Hematopoietic multipotent progenitor cell treated with erythropoietin and hydrocortisone succinate and interleukin-3 and kit ligand, for 4 days (in vitro differentiated cells): Measurements from ENCODE around the gene UBE2V1.

Experiments
- DNase-seq: peaks from one replicate; pipeline ENCODE4 v3.0.0-alpha.2; 2015

Gene UBE2V1

GRCh38 chr20:50061151-50062005, 51.6 kb downstream of the UBE2V1 start:
- DNase-seq, result no peak

- DNase-seq, result no peak
Measured at GRCh38 chr20:50058662-50059402, 54.1 kb downstream of the UBE2V1 start.

DNA sequence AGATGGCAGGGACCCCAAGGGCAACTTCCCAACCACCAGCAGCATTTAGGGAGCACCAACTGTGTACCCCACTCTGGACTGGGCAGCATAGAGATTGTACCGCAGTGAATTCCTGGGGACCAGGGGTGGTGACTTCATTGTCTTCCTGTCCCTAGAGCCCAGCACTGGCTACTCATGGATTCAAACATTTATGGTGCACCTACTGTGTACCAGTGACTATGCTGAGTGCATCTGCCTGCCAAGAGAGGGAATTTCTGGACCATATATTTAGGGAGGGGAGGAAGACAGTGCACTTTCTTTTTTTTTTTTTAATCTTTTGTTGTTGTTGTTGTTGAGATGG, 55.3 kb downstream of the UBE2V1 start:
- DNase-seq, result no peak

GRCh38 chr20:50056951-50057713, 55.8 kb downstream of the UBE2V1 start:
- no peak for DNase-seq

- DNase-seq, result no peak
Measured at GRCh38 chr20:50056408-50056926, 56.5 kb downstream of the UBE2V1 start.

- DNase-seq, result no peak
Measured at GRCh38 chr20:50055524-50056083, 57.3 kb downstream of the UBE2V1 start.

GRCh38 chr20:50054626-50055511, 58.1 kb downstream of the UBE2V1 start:
- DNase-seq, result no peak

DNA sequence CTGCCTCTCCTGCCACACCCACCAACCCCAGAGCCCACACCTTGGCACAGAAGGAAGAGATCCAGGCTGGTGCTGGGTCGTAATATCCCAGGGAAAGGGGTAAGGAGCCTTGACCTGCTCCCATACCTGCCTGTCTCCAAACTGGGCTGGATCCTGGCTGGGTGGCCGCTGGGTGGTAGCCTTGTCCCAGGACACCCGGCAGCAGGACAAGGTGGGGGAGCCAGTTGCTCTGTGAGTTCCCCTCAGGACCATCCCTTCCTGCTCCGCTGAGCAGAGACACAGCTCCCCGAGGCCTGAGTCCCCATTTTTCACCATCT, 58.8 kb downstream of the UBE2V1 start:
- no peak for DNase-seq

DNA sequence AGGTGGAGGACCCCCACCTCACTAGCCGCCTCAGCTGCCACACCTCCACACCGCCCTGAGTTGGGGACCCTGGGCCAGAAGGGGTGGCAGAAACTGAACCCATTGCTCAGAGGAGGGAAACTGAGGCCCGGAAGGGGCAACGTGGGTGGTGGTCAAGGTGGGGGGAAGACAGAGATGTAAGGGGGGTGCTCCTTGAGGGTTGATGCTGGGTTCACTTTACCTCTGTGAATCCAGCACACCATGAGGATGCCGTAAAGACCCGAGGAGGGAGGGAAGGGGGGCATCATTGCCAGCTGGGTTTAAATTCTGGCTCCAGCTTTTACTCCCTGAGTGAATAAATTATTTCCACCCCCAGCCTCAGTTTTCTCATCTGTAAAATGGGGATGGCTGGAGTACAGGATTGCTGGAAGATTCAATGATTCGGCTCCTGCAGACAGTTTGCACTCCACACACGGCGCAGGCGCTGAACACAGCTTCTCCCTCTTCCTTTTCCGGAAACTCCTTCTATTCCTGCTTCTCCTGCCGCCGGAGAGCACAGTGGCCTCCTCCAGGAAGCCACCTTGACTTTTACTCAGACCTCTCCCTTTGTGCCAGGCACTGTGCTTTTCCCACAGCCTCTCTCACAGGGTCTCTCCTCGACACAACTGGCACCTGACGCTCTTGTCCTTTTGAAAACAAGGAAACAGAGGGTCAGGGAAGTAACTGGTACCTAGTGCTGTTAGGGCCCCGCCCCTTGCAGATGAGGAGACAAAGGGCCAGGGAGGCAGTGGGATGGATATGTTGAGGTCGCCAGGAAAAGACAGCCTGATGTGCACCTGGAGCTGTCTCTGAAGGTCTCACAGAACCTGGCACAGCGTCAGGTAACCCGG, 59.4 kb downstream of the UBE2V1 start:
- no peak for DNase-seq

DNA sequence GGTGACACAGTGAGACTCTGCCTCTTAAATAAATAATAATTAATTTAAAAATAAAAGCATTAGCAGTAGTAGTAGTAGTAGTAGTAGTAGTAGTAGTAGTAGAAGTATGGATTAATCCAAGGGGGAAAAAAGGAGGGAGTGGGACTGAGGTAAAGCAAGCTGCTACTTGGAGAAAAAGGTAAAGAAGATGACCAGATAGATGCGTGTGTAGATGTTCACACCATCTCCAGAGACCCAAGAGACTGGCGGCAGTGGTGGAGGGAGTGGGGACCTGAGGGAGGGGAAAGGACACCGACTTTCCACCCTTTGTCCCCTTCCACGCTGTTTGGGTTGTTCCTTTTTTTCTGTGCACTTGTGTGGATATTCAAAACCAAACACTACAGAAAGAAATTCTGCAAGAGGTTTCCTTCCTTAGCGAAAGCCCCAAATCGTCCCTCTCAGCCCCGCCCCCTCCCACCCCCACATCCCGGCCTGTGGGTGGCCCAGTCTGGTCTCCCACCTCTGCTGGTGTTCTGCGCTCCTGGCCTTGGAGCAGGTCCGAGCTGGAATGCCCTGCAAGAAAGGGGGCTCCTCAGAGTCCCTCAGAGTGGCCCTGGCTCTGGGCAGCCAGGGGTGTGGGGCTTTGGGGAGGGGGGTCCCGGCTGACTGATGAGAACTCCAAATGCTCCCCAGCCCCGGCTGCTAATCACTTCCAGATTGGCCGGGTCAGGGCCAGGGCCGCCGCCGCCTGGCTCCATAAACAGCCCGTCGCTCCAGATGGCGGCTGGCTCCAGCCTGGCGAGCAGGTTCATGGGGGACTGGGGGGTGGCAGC, 60.2 kb downstream of the UBE2V1 start:
- no peak for DNase-seq

DNA sequence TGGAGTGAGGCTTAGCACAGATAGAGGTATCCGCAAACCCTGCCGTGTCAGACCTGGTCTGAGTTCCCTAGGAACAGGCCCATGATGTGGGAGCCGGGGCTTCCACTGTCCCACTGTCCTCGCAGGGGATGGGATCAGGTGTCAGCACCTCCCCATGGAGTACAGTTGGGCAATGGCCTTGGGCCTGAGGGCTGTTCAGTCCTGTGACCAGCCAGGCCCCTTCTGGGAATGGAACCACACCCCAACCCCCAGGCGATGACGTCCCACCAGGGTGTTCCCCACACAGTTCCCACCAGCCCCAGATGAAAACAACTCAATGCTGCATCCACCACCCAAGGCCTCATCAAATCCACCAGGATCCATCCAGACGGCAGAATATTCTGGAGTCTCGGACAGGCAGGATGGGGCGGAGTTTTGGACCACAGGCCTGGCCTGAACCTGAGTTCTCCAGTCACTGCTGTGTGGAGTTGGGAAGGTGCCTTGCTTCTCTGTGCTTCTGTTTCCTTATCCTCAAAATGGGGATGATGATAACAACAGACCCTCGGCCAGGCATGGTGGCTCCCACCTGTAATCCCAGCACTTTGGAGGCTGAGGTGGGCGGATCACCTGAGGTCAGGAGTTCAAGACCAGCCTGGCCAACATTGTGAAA, 62.2 kb downstream of the UBE2V1 start:
- DNase-seq, result no peak

- DNase-seq, result no peak
Measured at GRCh38 chr20:50050214-50050613, 62.7 kb downstream of the UBE2V1 start.

- DNase-seq, result no peak
Measured at GRCh38 chr20:50049442-50050026, 63.4 kb downstream of the UBE2V1 start.

DNA sequence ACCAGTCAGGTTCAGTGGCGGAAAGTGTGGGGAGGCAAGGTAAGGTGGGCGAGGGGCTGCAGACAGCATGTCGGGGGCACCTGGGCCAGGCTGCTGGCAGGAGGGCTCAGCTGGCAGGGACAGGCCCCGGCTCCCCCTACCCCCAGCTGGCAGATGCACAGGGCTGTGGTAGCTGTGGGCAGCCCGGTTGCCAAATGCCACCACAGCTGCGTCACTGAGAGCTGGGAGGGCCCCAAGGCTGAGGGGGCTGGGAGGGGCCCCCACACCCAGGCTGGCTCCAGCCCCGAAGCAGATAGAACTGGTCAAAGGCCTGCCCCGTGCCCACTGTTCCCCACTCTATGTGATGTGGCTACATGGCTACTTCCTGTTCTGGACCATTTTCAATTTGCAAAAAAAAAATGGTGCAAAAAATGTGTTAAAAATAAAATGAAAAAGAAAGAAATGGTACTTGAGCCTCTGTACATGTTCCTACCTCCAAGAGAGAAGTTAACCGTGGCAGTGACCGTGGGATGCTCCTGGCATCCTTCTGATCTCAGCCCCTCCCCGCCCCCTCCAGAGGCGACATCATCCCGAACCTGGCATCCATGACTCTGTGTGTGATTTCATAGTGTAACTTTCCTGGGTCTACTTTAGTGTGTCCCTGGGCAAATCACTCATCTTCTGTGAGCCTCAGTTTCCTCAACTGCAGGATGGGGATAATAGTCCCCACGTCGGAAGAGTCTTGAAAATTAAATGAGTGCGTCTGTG, 64.4 kb downstream of the UBE2V1 start:
- DNase-seq, result peak; percentile 85

DNA sequence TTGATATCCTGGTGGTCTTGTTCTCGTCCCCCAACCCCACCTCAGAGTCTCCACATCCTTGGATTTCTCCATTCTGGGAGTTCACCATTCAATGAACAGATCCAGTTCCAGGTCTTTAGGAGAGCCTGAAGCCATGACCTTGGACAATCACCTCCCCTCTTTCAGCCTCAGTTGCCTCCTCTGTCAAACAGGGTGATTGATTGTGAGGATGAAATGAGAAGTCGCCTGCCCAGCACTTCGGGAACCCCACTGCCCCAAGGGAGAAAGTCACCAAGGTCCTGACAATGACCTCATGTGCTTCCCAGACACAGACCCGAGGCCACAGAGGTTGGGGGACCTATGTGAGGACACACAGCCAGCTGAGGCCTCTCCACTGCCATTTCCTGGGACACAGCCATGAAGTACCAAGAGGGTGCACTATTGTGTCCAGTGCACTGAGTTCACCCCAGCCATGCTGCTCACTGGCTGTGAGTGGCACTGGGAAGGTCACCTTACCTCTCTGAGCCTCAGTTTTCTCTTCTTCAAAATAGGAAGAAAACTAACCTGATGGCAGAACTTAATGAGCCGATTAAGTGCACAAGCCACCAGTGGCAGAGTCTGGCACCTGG, 68.5 kb downstream of the UBE2V1 start:
- no peak for DNase-seq

- no peak for DNase-seq
Measured at GRCh38 chr20:50043573-50044352, 69.2 kb downstream of the UBE2V1 start.
